ENCODE results near the gene ZBTB16. TPM values are rescaled to one million over a fixed set of nuclear protein-coding genes. Genes with fewer than 3 reads are reported as not detected.

Gene ZBTB16
- polyA plus RNA-seq, 1 donor (not counting 4 experiments of a cell fraction or from before 2014, with no cell fraction given), result 0.18 TPM

DNA sequence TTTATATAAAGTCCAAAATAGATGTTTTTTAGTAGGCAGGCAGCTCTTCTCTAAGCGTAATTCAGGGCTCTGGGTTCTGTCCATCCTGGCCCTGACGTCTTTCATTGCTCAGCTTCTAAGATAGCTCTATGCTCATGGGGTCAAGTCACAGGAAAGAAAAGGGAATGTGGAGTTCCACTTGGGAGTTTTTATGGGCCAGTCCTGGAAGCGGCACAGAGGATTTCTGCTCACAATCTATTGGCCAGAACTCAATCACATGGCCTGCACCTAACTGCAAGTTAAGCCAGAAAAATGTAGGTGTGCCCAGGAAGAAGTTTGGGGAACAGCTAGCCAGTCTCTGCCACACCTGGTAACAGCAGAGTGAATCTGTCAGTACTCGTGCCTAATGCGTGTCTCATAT lies 7.4 kb upstream of the ZBTB16 start:
- no peaks in the 10 kb centered on the region for H3K9me3 ChIP-seq (ENCODE audit: control insufficient read depth, low read depth, low read length)
- dilution Hi-C loops (cut with MboI; ENCODE audit: extremely low pct_ligation_motif_present, low sequenced_read_pairs), result no loop called here
- peak overlapping the region; percentile 45 for H3K4me2 ChIP-seq (ENCODE audit: control insufficient read depth, extremely low read depth, insufficient read depth, low read depth, low read length)
- H3K36me3 ChIP-seq (ENCODE audit: control insufficient read depth in 2 of 2, extremely low read depth in 1 of 2, insufficient read depth in 2 of 2, low read length in 2 of 2), result no peaks in the 10 kb centered on the region
- no peak overlapping the region for H3K9ac ChIP-seq (ENCODE audit: control insufficient read depth, extremely low read depth, insufficient read depth, low read length)
- no peak overlapping the region for H3K4me3 ChIP-seq (ENCODE audit: control insufficient read depth in 2 of 3, extremely low read depth in 1 of 3, insufficient read depth in 2 of 3, low read depth in 1 of 3, low read length in 3 of 3)
- TF ChIP-seq, protein P1, sequence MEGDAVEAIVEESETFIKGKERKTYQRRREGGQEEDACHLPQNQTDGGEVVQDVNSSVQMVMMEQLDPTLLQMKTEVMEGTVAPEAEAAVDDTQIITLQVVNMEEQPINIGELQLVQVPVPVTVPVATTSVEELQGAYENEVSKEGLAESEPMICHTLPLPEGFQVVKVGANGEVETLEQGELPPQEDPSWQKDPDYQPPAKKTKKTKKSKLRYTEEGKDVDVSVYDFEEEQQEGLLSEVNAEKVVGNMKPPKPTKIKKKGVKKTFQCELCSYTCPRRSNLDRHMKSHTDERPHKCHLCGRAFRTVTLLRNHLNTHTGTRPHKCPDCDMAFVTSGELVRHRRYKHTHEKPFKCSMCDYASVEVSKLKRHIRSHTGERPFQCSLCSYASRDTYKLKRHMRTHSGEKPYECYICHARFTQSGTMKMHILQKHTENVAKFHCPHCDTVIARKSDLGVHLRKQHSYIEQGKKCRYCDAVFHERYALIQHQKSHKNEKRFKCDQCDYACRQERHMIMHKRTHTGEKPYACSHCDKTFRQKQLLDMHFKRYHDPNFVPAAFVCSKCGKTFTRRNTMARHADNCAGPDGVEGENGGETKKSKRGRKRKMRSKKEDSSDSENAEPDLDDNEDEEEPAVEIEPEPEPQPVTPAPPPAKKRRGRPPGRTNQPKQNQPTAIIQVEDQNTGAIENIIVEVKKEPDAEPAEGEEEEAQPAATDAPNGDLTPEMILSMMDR (optimal IDR thresholded peaks at IDR 0.05 in 1 of 3, IDR thresholded peaks at IDR 0.05 in 1 of 3, conservative IDR thresholded peaks at IDR 0.05 in 1 of 3; ENCODE audit: extremely low read depth in 1 of 3, insufficient read depth in 2 of 3, low read length in 3 of 3), result no peak
- no peak for TF ChIP-seq EZH2 (IDR thresholded peaks at IDR 0.05; ENCODE audit: low read length)
- FAIRE-seq (peak; percentile 57), DNase-seq (ENCODE audit: low read depth, low spot score) (no peak)
- H3K79me2 ChIP-seq (ENCODE audit: control insufficient read depth, insufficient read depth, low read length), result no peaks in the 10 kb centered on the region
- H4K20me1 ChIP-seq (ENCODE audit: control insufficient read depth, extremely low read depth, insufficient read depth, low read length), result no peaks in the 10 kb centered on the region
- peaks cover 5% of the 10 kb centered on the region for H3K4me1 ChIP-seq (ENCODE audit: control insufficient read depth, extremely low read depth, insufficient read depth, low read length)
- no peak overlapping the region for H3K27ac ChIP-seq (ENCODE audit: control insufficient read depth, insufficient read depth, low read length)
- H3K27me3 ChIP-seq (ENCODE audit: control insufficient read depth, extremely low read depth, insufficient read depth, low read length), result no peaks in the 10 kb centered on the region
- no peak overlapping the region for H2AFZ ChIP-seq (ENCODE audit: control insufficient read depth, low read length)
- H3K9me1 ChIP-seq (ENCODE audit: control insufficient read depth, extremely low read depth, insufficient read depth, low read length), result no peaks in the 10 kb centered on the region

DNA sequence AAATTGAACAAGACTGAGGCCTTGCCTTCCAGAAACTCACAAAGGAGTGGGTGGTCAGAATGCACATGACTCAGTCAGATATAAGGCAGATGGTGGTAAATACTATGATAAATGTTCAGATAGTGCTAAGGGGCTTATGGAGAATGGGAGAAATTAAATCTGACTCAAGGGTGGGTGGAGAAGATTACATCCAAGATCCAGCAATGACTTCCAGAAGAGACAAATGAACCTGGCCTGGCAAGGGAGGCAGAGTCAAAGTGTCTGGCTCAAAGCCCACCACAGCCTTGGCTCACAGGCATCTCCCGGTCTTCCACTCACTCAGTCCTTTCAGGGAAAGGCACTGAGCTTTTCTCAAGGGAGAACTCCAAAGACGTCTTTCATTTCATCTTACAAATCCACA lies 6.1 kb upstream of the ZBTB16 start:
- DNase-seq (ENCODE audit: low read depth, low spot score) (no peak), FAIRE-seq (no peak)
- dilution Hi-C loops (cut with MboI; ENCODE audit: extremely low pct_ligation_motif_present, low sequenced_read_pairs), result no loop called here
- Histone ChIP-seq H3K4me2 (ENCODE audit: control insufficient read depth, extremely low read depth, insufficient read depth, low read depth, low read length) (no peak overlapping the region), H3K79me2 (ENCODE audit: control insufficient read depth, insufficient read depth, low read length) (no peaks in the 10 kb centered on the region), H4K20me1 (ENCODE audit: control insufficient read depth, extremely low read depth, insufficient read depth, low read length) (no peaks in the 10 kb centered on the region), H3K4me3 (ENCODE audit: control insufficient read depth in 2 of 3, extremely low read depth in 1 of 3, insufficient read depth in 2 of 3, low read depth in 1 of 3, low read length in 3 of 3) (no peak overlapping the region), H3K9me3 (ENCODE audit: control insufficient read depth, low read depth, low read length) (no peaks in the 10 kb centered on the region), H3K27me3 (ENCODE audit: control insufficient read depth, extremely low read depth, insufficient read depth, low read length) (peaks cover 12% of the 10 kb centered on the region), H3K9ac (ENCODE audit: control insufficient read depth, extremely low read depth, insufficient read depth, low read length) (no peak overlapping the region), H3K9me1 (ENCODE audit: control insufficient read depth, extremely low read depth, insufficient read depth, low read length) (no peaks in the 10 kb centered on the region), H3K4me1 (ENCODE audit: control insufficient read depth, extremely low read depth, insufficient read depth, low read length) (peaks cover 5% of the 10 kb centered on the region), H3K36me3 (ENCODE audit: control insufficient read depth in 2 of 2, extremely low read depth in 1 of 2, insufficient read depth in 2 of 2, low read length in 2 of 2) (no peaks in the 10 kb centered on the region), H3K27ac (ENCODE audit: control insufficient read depth, insufficient read depth, low read length) (no peak overlapping the region), H2AFZ (ENCODE audit: control insufficient read depth, low read length) (no peak overlapping the region)
- TF ChIP-seq, protein P1 (optimal IDR thresholded peaks at IDR 0.05 in 1 of 3, IDR thresholded peaks at IDR 0.05 in 1 of 3, conservative IDR thresholded peaks at IDR 0.05 in 1 of 3; ENCODE audit: extremely low read depth in 1 of 3, insufficient read depth in 2 of 3, low read length in 3 of 3), result no peak
- TF ChIP-seq EZH2 (IDR thresholded peaks at IDR 0.05; ENCODE audit: low read length), result no peak
